ENCODE data around the gene RIC1. TPM values are rescaled to one million over a fixed set of nuclear protein-coding genes. Genes with fewer than 3 reads are reported as not detected.

The RIC1 gene
- total and polyA plus RNA-seq, 2 of the 13 experiments (the other 11 are each of a cell fraction or from before 2014, with no cell fraction given), result 18.2 to 19.0 TPM

GRCh38 chr9:5721279-5722087, 92.6 kb downstream of the RIC1 start (continued):
- TF ChIP-seq MAZ (IDR thresholded peaks at IDR 0.05; ENCODE audit: borderline replicate concordance, low read depth, low read length) (no peak), MAZ (CRISPR knock-in tag; IDR thresholded peaks at IDR 0.05; ENCODE audit: low read depth) (0 out of 2 replicates have a peak, but pooled peaks have one; percentile 23), TMF1 (CRISPR knock-in tag; IDR thresholded peaks at IDR 0.05; ENCODE audit: low read depth) (no peak), SNAPC4 (CRISPR knock-in tag; IDR thresholded peaks at IDR 0.05) (peak; percentile 71; the same call in 1 of the 2 replicates), CHCHD3 (CRISPR knock-in tag; IDR thresholded peaks at IDR 0.05) (no peak), ZNF567 (CRISPR knock-in tag; IDR thresholded peaks at IDR 0.05; ENCODE audit: borderline replicate concordance) (no peak), NRL (CRISPR knock-in tag; IDR thresholded peaks at IDR 0.05; ENCODE audit: borderline replicate concordance) (no peak), AHR (CRISPR knock-in tag; IDR thresholded peaks at IDR 0.05) (no peak), NFYC (CRISPR knock-in tag; IDR thresholded peaks at IDR 0.05) (no peak), PAF1 (CRISPR knock-in tag; IDR thresholded peaks at IDR 0.05) (no peak), MTF2 (CRISPR knock-in tag; IDR thresholded peaks at IDR 0.05; ENCODE audit: borderline replicate concordance) (no peak), ZNF768 (CRISPR knock-in tag; IDR thresholded peaks at IDR 0.05) (0 out of 2 replicates have a peak, but pooled peaks have one; percentile 20), BCLAF1 (IDR thresholded peaks at IDR 0.05) (no peak), PCBP1 (IDR thresholded peaks at IDR 0.05; ENCODE audit: borderline replicate concordance, low read depth, low read length) (no peak), ZNF34 (CRISPR knock-in tag; IDR thresholded peaks at IDR 0.05; ENCODE audit: borderline replicate concordance) (no peak), SP4 (CRISPR knock-in tag; IDR thresholded peaks at IDR 0.05) (no peak), ZNF101 (CRISPR knock-in tag; IDR thresholded peaks at IDR 0.05; ENCODE audit: borderline replicate concordance, low read depth) (no peak), GATAD2A (CRISPR knock-in tag; IDR thresholded peaks at IDR 0.05) (peak; percentile 92), XBP1 (CRISPR knock-in tag; IDR thresholded peaks at IDR 0.05) (no peak), ATF6 (CRISPR knock-in tag; conservative IDR thresholded peaks at IDR 0.05) (no peak), HOXA9 (CRISPR knock-in tag; IDR thresholded peaks at IDR 0.05; ENCODE audit: borderline replicate concordance) (no peak)
